Measurements from ENCODE around the gene PRR7. TPM values are rescaled to one million over a fixed set of nuclear protein-coding genes. Genes with fewer than 3 reads are reported as not detected.

PRR7 gene
- total RNA-seq, 4 donors from 2014 or later = 1.4 to 4.7 (median 4.2) TPM

DNA sequence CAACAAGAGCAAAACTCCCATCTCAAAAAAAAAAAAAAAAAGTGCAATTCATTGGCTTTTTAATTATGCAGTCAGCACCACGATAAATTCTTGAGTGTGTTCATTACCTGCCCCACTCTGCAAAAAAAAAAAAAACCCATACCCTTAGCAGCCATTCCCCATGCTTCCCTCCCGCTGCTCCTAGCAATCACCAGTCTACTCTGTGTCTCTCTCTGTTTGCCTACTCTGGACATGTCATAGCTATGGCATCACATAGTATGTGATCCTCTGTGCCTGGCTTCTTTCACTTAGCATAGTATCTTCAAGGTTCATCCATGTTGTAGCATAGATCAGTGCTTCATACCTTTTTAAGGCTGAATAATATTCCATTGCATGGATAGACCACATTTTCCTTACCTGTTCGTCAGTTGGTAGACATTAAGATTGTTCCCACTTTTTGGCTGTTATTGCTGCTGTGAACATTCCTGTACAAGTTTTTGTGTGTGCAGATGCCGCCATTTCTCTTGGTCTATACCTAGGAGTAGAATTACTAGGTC lies 7.0 kb upstream of the PRR7 start:
- no peak overlapping the region for H3K4me3 ChIP-seq (replicated peaks in 1 of 3)
- TF ChIP-seq, protein P1, sequence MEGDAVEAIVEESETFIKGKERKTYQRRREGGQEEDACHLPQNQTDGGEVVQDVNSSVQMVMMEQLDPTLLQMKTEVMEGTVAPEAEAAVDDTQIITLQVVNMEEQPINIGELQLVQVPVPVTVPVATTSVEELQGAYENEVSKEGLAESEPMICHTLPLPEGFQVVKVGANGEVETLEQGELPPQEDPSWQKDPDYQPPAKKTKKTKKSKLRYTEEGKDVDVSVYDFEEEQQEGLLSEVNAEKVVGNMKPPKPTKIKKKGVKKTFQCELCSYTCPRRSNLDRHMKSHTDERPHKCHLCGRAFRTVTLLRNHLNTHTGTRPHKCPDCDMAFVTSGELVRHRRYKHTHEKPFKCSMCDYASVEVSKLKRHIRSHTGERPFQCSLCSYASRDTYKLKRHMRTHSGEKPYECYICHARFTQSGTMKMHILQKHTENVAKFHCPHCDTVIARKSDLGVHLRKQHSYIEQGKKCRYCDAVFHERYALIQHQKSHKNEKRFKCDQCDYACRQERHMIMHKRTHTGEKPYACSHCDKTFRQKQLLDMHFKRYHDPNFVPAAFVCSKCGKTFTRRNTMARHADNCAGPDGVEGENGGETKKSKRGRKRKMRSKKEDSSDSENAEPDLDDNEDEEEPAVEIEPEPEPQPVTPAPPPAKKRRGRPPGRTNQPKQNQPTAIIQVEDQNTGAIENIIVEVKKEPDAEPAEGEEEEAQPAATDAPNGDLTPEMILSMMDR (IDR thresholded peaks at IDR 0.05) = no peak
- no peak for TF ChIP-seq POLR2A (IDR thresholded peaks at IDR 0.05)
- DNase-seq = no peak
- H3K9me3 ChIP-seq = no peaks in the 10 kb centered on the region
- H3K4me1 ChIP-seq = no peaks in the 10 kb centered on the region
- no peak overlapping the region for H3K27ac ChIP-seq
- 98% methylated on average over 4 of the region's 4 CpGs for WGBS, 2 donors
- peaks cover 24 to 30% of the 10 kb centered on the region in 2 donors for H3K36me3 ChIP-seq
- H3K27me3 ChIP-seq = no peaks in the 10 kb centered on the region
- intact Hi-C loops (cut with DNase I) = no loop called here

DNA sequence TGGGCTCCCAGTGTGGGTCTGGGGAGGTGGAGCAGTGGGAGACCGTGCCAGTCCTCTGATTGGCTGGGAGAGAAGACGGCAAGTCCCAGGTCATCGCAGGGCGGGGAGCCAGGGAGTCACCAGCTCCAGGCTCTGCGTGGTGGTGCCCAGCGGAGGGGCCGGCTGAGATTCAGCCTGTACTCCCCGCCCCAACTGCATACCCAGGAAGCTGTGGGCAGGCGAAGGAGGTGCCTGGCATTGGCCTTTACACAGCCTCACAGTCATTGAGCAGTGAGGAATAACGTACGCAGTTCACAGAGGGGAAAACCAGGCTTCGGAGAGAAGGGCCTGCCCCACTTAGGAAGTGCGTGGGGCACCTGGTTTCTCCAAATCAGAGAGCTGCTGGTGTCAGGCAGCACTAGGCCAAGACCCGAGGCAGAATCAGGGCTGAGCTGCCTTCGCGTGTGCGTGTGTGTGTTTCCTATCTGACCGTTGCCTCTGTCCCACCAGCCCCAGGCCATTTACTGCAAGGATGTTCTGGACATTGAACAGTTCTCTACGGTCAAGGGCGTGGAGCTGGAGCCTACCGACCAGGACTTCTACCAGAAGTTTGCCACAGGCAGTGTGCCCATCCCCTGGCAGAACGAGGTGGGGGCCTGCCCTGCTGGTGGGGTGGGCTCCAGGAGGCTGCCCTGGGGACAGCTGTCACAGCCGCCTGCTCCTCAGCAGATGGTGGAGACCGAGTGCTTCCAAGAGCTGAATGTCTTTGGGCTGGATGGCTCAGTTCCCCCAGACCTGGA lies 6.2 kb upstream of the PRR7 start:
- WGBS, 2 donors = 87 to 93% methylated on average over 19 to 23 of the region's 24 CpGs
- Histone ChIP-seq H3K4me1 (no peaks in the 10 kb centered on the region), H3K4me3 (replicated peaks in 1 of 3) (no peak overlapping the region), H3K36me3 (peaks cover 17 to 22% of the 10 kb centered on the region in 2 donors), H3K9me3 (no peaks in the 10 kb centered on the region), H3K27me3 (no peaks in the 10 kb centered on the region), H3K27ac (no peak overlapping the region)
- TF ChIP-seq, protein P1 (IDR thresholded peaks at IDR 0.05) = no peak
- TF ChIP-seq POLR2A (IDR thresholded peaks at IDR 0.05) = no peak
- DNase-seq = no peak
- intact Hi-C loops (cut with DNase I) = no loop called here

DNA sequence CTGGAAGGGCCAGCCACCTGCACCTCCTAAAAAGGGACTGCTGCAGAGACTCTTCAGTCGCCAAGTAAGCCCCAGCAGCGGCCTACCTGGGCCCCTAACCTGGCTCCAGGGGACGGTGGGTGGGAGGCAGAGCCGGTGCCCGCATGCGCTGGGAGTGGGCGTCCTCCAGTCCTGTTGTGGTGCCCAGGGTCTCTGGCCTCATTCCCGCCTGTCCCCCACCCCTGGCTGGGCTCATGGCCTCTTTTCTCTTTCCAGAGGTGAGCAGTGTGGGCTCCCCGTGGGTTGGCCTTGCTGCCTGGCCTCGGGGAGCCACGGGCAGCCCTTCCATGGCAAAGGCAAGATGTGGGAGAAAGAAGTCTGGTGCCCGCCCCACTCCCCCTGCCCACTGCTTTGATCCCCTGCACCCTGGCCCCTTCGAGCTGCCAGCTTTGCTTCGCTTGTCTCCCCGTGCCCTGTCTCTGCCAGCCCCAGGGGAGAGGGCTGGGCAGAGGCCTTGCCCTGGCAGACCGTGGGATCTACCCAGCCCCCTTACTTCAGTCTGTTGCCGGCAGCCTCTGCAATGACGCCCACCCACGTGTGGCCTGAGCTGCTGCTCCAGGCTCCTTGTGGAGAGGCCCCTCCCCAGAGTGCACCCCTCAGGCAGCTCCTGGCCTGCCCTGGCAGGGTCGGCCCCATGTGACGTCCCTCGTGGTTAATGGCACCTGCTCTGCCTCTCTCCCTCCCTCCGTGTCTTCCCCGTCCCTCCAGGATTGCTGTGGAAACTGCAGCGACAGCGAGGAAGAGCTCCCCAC lies 5.4 kb upstream of the PRR7 start:
- DNase-seq = no peak
- intact Hi-C loops (cut with DNase I) = no loop called here
- Histone ChIP-seq H3K27ac (no peak overlapping the region), H3K36me3 (peaks cover 9 to 16% of the 10 kb centered on the region in 2 donors), H3K27me3 (no peaks in the 10 kb centered on the region), H3K9me3 (no peaks in the 10 kb centered on the region), H3K4me1 (peaks cover 3 to 5% of the 10 kb centered on the region in 2 donors), H3K4me3 (replicated peaks in 1 of 3) (no peak overlapping the region)
- 91 to 95% methylated on average over 19 to 24 of the region's 26 CpGs for WGBS, 2 donors
- TF ChIP-seq, protein P1 (IDR thresholded peaks at IDR 0.05) = no peak
- TF ChIP-seq POLR2A (IDR thresholded peaks at IDR 0.05) = no peak

DNA sequence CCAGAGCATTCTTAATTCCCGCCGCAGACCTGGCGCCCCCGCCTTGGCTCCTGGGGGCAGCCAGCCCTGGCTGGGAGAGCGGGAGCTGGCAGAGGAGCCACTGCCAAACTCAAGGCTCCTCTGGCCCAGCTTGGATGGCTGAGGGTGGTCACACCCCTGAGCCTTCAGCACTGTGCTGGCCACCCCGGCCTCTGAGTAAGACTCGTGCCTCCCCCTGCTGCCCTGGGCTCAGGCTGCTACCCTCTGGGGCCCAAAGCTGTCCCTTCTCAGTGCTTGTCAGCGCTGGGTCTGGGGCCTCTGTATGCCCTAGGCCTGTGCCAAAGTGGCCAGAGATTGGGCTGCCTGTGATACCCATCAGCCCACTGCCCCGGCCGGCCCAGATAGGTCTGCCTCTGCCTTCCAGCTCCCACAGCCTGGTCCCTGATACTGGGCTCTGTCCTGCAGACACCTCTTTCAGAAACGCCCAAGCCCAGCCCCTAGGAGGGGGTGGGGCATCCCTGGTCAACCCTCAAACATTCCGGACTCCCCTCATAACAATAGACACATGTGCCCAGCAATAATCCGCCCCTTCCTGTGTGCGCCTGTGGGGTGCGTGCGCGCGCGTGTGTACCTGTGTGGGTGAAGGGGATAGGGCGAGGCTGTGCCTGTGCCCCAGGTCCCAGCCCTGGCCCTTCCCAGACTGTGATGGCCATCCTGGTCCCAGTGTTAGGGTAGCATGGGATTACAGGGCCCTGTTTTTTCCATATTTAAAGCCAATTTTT lies 4.4 kb upstream of the PRR7 start:
- Histone ChIP-seq H3K4me1 (peaks cover 9 to 14% of the 10 kb centered on the region in 2 donors), H3K4me3 (replicated peaks in 1 of 3) (no peak overlapping the region), H3K36me3 (peaks cover 2 to 13% of the 10 kb centered on the region in 2 donors), H3K9me3 (no peaks in the 10 kb centered on the region), H3K27me3 (no peaks in the 10 kb centered on the region), H3K27ac (no peak overlapping the region)
- TF ChIP-seq, protein P1 (IDR thresholded peaks at IDR 0.05) = no peak
- no peak for TF ChIP-seq POLR2A (IDR thresholded peaks at IDR 0.05)
- WGBS, 2 donors = 89 to 93% methylated on average over 17 to 18 of the region's 20 CpGs
- intact Hi-C loops (cut with DNase I) = no loop called here
- no peak for DNase-seq

Measured in thyroid gland (tissue), 4 donors.